ENCODE results near the gene TWNK. TPM values are rescaled to one million over a fixed set of nuclear protein-coding genes. Genes with fewer than 3 reads are reported as not detected.
A peak's percentile ranks its signal among the peaks of the same experiment; 100 is the strongest.
"Not testable (repeated sequence)": the region's sequence is repeated elsewhere in the genome, so short reads cannot be mapped to it uniquely, and the experiment has no call there.

TWNK gene
- total and polyA plus RNA-seq, 2 donors, result 3.2 to 7.9 TPM

DNA sequence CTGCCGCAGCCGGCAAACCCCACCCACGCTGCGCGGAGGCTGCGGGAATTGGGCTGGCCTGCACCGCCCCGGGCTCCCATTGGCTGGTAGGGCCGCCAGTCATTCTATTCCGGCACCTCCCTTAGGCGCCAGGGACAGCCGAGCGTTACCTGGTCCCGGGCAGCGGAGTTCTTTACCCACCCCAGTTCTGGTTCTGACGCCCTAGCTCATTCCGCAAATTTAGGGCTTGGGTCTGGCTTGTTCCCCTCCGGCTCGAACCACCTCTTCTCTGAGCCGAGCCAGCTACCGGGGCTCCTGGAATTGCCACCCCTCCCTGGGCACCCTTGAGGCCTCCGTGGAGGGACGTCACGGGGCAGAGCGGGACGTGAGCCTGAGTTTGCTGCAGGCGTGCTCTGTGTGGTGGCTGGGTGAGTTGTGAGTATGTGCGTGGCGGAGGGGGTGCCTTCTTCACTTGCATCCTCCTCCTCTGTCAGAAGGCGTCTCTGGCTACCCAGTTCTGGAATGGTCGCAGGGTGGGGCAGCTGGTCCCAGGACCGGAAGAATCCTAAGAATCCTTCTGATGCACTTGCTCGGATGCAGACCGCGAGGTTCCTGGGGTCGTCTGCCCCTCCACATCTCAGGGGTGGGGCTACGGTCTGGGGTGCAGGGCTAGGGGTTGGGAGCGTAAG lies 43.9 kb downstream of the TWNK start, which contains the start of the genes PDZD7 and SFXN3:
PDZD7 (minus strand) TSS at position 2 of the 668 bp plus-strand sequence. CDS start 910 bp downstream, outside the sequence.
SFXN3 (plus strand) TSS at position 107 of the 668 bp plus-strand sequence. CDS start 3,461 bp downstream, outside the sequence.
- Histone ChIP-seq H3K4me1 (ENCODE audit: insufficient read depth) (no peaks in the 10 kb centered on the region), H3K4me3 (ENCODE audit: low read depth, low read length) (peak within 1 kb of the TSS; percentile 76), H3K27ac (ENCODE audit: low read depth) (peak within 1 kb of the TSS; percentile 92), H3K36me3 (ENCODE audit: insufficient read depth) (no peaks in the 10 kb centered on the region)
- peak; percentile 64 for DNase-seq (ENCODE audit: extremely low spot score)
- under 1% methylated on average over 38 of the region's 38 CpGs for WGBS

DNA sequence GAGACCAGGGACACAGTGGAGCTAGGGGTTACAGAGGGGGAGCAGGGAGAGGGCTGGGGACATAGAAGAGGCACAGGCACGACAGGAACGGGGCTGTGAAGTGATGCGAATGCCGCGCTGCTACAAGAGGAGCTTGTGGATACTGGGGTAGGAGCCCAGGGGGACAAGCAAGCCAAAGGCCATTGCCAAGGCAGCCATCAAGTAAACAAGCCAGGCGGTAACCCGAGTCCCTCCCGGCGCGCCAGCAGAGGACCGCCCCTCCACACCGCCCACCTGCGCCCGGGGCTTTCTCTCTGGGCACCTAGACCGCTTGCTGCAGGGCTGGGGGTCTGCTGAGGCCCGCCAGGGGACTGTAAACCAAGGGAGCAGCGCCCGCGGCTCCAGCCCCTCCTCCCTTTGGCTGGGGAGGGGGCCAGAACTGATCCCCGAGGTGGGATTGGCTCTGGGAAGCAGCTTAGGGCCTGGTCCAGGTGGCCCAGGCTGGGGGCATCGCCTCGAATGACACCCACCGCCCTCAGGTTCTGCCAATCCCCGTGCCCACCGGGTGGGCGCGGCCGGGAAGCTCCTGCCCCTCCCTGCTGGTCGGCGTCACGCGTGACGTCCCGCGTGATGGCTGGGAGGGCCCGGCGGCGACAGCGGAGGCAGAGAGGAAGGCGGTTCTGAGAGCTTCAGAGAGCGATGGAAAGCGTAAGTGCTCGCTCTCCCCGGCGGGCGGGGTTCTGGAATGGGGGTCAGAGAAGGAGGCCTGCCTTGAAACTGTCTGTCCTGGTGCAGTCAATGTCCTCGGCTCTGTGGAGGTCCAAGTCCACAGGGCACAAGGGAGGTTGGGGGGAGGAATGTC lies 44.7 kb downstream of the TWNK start:
- H3K4me3 ChIP-seq (ENCODE audit: low read depth, low read length), result peak overlapping the region; percentile 76
- H3K27ac ChIP-seq (ENCODE audit: low read depth), result peak overlapping the region; percentile 92
- no peaks in the 10 kb centered on the region for H3K4me1 ChIP-seq (ENCODE audit: insufficient read depth)
- under 1% methylated on average over 47 of the region's 47 CpGs for WGBS
- DNase-seq (ENCODE audit: extremely low spot score), result no peak
- no peaks in the 10 kb centered on the region for H3K36me3 ChIP-seq (ENCODE audit: insufficient read depth)

DNA sequence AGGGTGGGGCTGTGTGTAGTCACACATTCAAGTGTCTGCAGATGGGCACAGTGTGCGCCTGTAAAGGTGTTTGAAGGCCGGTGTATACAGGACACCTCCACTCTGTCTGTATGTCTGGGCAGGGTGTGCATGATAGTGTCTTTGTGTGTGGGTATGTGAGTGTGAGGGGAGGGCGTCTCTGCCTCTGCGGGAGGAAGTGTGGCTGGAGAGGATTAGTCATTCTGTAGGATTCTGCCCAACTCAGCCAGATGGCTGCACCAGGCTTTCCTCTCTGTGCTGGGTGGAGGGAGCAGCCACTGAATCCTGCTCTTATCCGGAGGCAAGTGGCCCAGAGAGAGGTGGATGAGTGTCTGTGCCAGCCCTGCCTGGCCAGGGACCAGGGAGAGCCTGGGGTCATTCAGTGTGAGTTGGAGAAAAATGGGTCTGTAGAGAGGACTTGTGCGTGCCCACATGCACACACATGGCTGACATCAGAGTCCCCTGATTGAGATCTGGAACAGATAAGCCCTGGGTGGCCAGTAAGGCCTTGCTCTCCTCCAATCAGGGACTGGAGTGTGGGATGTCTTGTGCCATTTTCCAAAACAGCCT lies 45.4 kb downstream of the TWNK start:
- Histone ChIP-seq H3K4me1 (ENCODE audit: insufficient read depth) (no peaks in the 10 kb centered on the region), H3K27ac (ENCODE audit: low read depth) (peak overlapping the region; percentile 92), H3K4me3 (ENCODE audit: low read depth, low read length) (peak overlapping the region; percentile 76), H3K36me3 (ENCODE audit: insufficient read depth) (no peaks in the 10 kb centered on the region)
- no peak for DNase-seq (ENCODE audit: extremely low spot score)
- WGBS, result 8% methylated on average over 6 of the region's 6 CpGs

GRCh38 chr10:101033276-101033675 lies 45.9 kb downstream of the TWNK start:
- H3K27ac ChIP-seq (ENCODE audit: low read depth), result peak overlapping the region; percentile 27
- no peaks in the 10 kb centered on the region for H3K36me3 ChIP-seq (ENCODE audit: insufficient read depth)
- H3K4me1 ChIP-seq (ENCODE audit: insufficient read depth), result no peaks in the 10 kb centered on the region
- DNase-seq (ENCODE audit: extremely low spot score), result no peak
- WGBS, result 62% methylated on average over 3 of the region's 3 CpGs
- H3K4me3 ChIP-seq (ENCODE audit: low read depth, low read length), result no peak overlapping the region

- DNase-seq (ENCODE audit: extremely low spot score); H3K27ac ChIP-seq (ENCODE audit: low read depth); H3K4me3 ChIP-seq (ENCODE audit: low read depth, low read length); H3K4me1 ChIP-seq (ENCODE audit: insufficient read depth); H3K36me3 ChIP-seq (ENCODE audit: insufficient read depth): not testable (repeated sequence)
- 90% methylated on average over 4 of the region's 4 CpGs for WGBS
Measured at GRCh38 chr10:101034404-101034803, 47.1 kb downstream of the TWNK start.

- Histone ChIP-seq H3K36me3 (ENCODE audit: insufficient read depth) (no peaks in the 10 kb centered on the region), H3K4me3 (ENCODE audit: low read depth, low read length) (no peak overlapping the region), H3K27ac (ENCODE audit: low read depth) (no peak overlapping the region), H3K4me1 (ENCODE audit: insufficient read depth) (no peaks in the 10 kb centered on the region)
- DNase-seq (ENCODE audit: extremely low spot score), result no peak
- WGBS, result 89% methylated on average over 7 of the region's 7 CpGs
Measured at GRCh38 chr10:101035314-101035713, 48.0 kb downstream of the TWNK start.

DNA sequence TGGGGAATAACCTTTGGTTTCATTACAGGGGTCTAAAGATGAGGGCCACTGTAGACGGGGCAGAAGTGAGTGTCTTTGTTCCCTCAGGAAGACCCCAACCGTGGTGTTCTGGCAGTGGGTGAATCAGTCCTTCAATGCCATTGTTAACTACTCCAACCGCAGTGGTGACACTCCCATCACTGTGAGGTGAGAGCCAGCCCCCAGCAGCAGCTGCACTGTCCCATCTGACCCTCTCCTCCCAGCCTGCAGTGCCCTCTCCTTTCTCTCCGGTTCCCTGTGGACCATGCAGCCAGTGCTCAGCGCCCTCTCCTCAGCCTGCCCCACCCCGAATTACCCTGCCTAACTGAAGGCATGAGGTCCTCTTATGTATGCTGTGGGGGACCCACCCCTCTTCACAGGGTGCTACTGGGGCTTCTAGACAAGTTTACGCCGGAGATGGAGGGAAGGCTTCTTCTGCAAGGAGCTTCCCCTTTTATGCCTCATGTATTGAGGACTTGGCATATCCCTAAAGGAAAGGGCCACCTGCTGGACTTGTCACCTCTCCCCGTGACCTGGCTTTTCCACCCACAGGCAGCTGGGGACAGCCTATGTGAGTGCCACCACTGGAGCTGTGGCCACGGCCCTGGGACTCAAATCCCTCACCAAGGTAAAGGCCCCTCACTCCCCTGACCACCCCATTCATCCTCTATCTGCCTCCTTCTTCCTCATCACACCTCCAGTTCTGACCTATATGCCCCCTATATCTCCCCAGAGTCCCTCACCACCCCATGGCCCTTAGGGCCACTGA lies 48.8 kb downstream of the TWNK start:
- whole genome bisulfite sequencing, result 87% methylated on average over 10 of the region's 10 CpGs
- Histone ChIP-seq H3K4me1 (ENCODE audit: insufficient read depth) (no peaks in the 10 kb centered on the region), H3K27ac (ENCODE audit: low read depth) (no peak overlapping the region), H3K36me3 (ENCODE audit: insufficient read depth) (no peaks in the 10 kb centered on the region), H3K4me3 (ENCODE audit: low read depth, low read length) (no peak overlapping the region)
- DNase-seq (ENCODE audit: extremely low spot score), result no peak

GRCh38 chr10:101036726-101037125 lies 49.4 kb downstream of the TWNK start:
- no peak for DNase-seq (ENCODE audit: extremely low spot score)
- Histone ChIP-seq H3K4me1 (ENCODE audit: insufficient read depth) (no peaks in the 10 kb centered on the region), H3K27ac (ENCODE audit: low read depth) (no peak overlapping the region), H3K4me3 (ENCODE audit: low read depth, low read length) (no peak overlapping the region), H3K36me3 (ENCODE audit: insufficient read depth) (no peaks in the 10 kb centered on the region)
- WGBS, result 85% methylated on average over 7 of the region's 7 CpGs

GRCh38 chr10:101038484-101038883 lies 51.1 kb downstream of the TWNK start:
- Histone ChIP-seq H3K4me1 (ENCODE audit: insufficient read depth) (no peaks in the 10 kb centered on the region), H3K27ac (ENCODE audit: low read depth) (no peak overlapping the region), H3K4me3 (ENCODE audit: low read depth, low read length) (no peak overlapping the region), H3K36me3 (ENCODE audit: insufficient read depth) (no peaks in the 10 kb centered on the region)
- DNase-seq (ENCODE audit: extremely low spot score), result no peak
- WGBS, result 62% methylated on average over 5 of the region's 5 CpGs

DNA sequence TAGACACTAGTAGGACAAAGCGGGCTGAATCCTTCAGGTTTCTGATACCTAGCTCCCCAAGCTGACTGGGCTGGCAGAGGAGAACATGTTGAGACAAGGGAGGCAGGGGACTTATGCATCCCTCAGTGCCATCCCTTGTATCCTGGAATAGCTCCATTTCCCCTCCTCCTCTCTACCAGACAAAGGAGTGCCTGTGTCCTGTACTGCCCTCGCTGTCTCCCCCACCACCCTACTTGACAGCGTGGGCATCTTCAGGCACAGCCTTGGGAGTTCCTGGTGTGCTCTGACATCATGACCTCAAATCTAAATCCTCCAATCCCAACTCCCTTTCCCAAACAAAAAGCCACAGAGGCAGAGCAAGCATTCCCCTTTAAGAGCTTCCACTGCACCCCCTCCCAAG lies 52.7 kb downstream of the TWNK start:
- Histone ChIP-seq H3K27ac (ENCODE audit: low read depth) (no peak overlapping the region), H3K4me1 (ENCODE audit: insufficient read depth) (no peaks in the 10 kb centered on the region), H3K36me3 (ENCODE audit: insufficient read depth) (no peaks in the 10 kb centered on the region), H3K4me3 (ENCODE audit: low read depth, low read length) (no peak overlapping the region)
- WGBS, result 91% methylated on average over 3 of the region's 3 CpGs
- no peak for DNase-seq (ENCODE audit: extremely low spot score)

DNA sequence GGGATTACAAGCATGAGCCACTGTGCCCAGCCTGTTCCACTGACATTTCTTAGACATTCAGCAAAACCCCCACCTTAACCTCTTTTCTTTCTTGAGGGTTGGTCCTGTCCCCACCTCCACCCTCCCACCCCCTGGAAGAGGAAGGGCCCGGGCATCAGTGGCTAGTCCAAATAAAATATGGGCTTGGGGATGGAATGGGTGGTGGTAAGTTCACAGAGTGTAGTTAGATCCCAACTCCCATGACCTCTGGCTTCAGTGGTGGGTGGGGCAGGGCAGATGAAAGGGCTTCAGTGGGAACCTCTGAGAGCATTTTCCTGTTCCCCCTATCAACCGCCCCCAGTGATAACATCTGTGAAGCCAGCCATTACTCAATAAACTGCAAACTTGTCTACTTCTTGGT lies 53.5 kb downstream of the TWNK start:
- H3K4me1 ChIP-seq (ENCODE audit: insufficient read depth), result no peaks in the 10 kb centered on the region
- no peaks in the 10 kb centered on the region for H3K36me3 ChIP-seq (ENCODE audit: insufficient read depth)
- WGBS, result 42% methylated on average over 2 of the region's 2 CpGs
- no peak for DNase-seq (ENCODE audit: extremely low spot score)
- no peak overlapping the region for H3K4me3 ChIP-seq (ENCODE audit: low read depth, low read length)
- no peak overlapping the region for H3K27ac ChIP-seq (ENCODE audit: low read depth)

DNA sequence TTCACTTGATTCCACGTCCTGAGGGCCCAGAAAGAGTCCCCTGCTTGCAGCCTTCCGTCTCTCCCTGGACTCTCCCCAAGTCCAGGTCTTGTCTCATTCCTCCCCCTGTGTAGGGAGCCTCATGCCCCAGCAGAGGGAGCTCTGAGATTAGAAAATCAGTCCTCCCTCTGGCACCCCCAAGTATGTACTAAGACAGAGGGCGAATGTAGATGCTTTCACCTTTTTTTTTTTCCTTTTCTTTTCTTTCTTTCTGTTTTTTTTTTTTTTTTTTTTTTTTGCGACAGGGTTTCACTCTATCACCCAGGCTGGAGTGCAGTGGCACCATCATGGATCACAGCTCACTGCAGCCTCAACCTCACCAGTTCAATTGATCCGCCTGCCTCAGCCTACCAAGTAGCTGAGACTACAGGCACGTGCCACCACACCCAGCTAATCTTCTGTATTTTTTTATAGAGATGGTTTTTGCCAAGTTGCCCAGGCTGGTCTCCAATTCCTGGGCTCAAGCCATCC lies 54.0 kb downstream of the TWNK start:
- no peaks in the 10 kb centered on the region for H3K36me3 ChIP-seq (ENCODE audit: insufficient read depth)
- 22% methylated on average over 6 of the region's 6 CpGs for WGBS
- H3K4me3 ChIP-seq (ENCODE audit: low read depth, low read length), result no peak overlapping the region
- H3K27ac ChIP-seq (ENCODE audit: low read depth), result no peak overlapping the region
- no peaks in the 10 kb centered on the region for H3K4me1 ChIP-seq (ENCODE audit: insufficient read depth)
- no peak for DNase-seq (ENCODE audit: extremely low spot score)

- Histone ChIP-seq H3K36me3 (ENCODE audit: insufficient read depth) (no peaks in the 10 kb centered on the region), H3K4me3 (ENCODE audit: low read depth, low read length) (no peak overlapping the region), H3K27ac (ENCODE audit: low read depth) (peak overlapping the region; percentile 79), H3K4me1 (ENCODE audit: insufficient read depth) (no peaks in the 10 kb centered on the region)
- no peak for DNase-seq (ENCODE audit: extremely low spot score)
- 63% methylated on average over 4 of the region's 4 CpGs for WGBS
Measured at GRCh38 chr10:101042118-101042517, 54.8 kb downstream of the TWNK start.

Data from urinary bladder (tissue), 4 donors.